ENCODE measurements around the gene S100A4.

- TF ChIP-seq, protein P1, sequence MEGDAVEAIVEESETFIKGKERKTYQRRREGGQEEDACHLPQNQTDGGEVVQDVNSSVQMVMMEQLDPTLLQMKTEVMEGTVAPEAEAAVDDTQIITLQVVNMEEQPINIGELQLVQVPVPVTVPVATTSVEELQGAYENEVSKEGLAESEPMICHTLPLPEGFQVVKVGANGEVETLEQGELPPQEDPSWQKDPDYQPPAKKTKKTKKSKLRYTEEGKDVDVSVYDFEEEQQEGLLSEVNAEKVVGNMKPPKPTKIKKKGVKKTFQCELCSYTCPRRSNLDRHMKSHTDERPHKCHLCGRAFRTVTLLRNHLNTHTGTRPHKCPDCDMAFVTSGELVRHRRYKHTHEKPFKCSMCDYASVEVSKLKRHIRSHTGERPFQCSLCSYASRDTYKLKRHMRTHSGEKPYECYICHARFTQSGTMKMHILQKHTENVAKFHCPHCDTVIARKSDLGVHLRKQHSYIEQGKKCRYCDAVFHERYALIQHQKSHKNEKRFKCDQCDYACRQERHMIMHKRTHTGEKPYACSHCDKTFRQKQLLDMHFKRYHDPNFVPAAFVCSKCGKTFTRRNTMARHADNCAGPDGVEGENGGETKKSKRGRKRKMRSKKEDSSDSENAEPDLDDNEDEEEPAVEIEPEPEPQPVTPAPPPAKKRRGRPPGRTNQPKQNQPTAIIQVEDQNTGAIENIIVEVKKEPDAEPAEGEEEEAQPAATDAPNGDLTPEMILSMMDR (IDR thresholded peaks at IDR 0.05), result no peak
- TF ChIP-seq EP300 (IDR thresholded peaks at IDR 0.05), result no peak
Measured at GRCh38 chr1:153585006-153585405, 39.4 kb upstream of the S100A4 start.
